ENCODE measurements around the gene LMO7. TPM values are rescaled to one million over a fixed set of nuclear protein-coding genes. Genes with fewer than 3 reads are reported as not detected.

The LMO7 gene
- total and polyA plus RNA-seq, 4 donors, result 17.5 to 69.6 (median 38.2) TPM

DNA sequence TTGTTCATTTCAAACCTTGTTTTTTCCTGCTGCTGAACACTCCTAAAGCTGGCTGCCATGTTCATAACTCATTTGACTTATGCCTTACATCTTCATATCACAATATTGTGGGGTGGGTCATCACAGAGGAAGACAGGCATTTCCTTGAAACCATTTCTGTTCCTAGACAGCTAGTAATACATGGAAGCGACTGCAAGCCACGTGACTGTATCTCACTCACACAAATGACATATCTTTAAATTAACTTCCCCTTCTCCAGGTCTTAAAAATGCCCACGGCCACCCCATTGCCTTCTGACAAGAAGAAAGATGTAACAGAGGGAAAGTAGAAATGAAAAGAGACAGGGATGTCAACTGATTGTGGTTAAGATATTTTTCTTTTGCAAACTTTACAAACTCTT is 236.8 kb downstream of the LMO7 start:
- Histone ChIP-seq H3K36me3 (ENCODE audit: control insufficient read depth in 4 of 4, insufficient read depth in 3 of 4, low read depth in 1 of 4, low read length in 3 of 4) (no peaks in the 10 kb centered on the region), H3K4me3 (ENCODE audit: low read depth in 1 of 3, low read length in 3 of 3) (no peak overlapping the region), H3K4me1 (ENCODE audit: control insufficient read depth in 4 of 4, insufficient read depth in 4 of 4, low read length in 3 of 4) (peaks cover 0 to 4% (median 2%) of the 10 kb centered on the region in 4 donors), H3K27ac (ENCODE audit: low read depth in 1 of 2, low read length in 2 of 2) (no peak overlapping the region), H3K9ac (ENCODE audit: low read depth in 1 of 2, low read length in 2 of 2) (no peak overlapping the region), H3K27me3 (ENCODE audit: control insufficient read depth in 4 of 4, insufficient read depth in 4 of 4, low read length in 3 of 4) (no peaks in the 10 kb centered on the region), H3K9me3 (ENCODE audit: control insufficient read depth in 4 of 4, low read length in 3 of 4) (no peaks in the 10 kb centered on the region)
- TF ChIP-seq, protein P1, sequence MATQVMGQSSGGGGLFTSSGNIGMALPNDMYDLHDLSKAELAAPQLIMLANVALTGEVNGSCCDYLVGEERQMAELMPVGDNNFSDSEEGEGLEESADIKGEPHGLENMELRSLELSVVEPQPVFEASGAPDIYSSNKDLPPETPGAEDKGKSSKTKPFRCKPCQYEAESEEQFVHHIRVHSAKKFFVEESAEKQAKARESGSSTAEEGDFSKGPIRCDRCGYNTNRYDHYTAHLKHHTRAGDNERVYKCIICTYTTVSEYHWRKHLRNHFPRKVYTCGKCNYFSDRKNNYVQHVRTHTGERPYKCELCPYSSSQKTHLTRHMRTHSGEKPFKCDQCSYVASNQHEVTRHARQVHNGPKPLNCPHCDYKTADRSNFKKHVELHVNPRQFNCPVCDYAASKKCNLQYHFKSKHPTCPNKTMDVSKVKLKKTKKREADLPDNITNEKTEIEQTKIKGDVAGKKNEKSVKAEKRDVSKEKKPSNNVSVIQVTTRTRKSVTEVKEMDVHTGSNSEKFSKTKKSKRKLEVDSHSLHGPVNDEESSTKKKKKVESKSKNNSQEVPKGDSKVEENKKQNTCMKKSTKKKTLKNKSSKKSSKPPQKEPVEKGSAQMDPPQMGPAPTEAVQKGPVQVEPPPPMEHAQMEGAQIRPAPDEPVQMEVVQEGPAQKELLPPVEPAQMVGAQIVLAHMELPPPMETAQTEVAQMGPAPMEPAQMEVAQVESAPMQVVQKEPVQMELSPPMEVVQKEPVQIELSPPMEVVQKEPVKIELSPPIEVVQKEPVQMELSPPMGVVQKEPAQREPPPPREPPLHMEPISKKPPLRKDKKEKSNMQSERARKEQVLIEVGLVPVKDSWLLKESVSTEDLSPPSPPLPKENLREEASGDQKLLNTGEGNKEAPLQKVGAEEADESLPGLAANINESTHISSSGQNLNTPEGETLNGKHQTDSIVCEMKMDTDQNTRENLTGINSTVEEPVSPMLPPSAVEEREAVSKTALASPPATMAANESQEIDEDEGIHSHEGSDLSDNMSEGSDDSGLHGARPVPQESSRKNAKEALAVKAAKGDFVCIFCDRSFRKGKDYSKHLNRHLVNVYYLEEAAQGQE (IDR thresholded peaks at IDR 0.05), result no peak
- 62% methylated on average over 3 of the region's 3 CpGs for WGBS
- no peak for DNase-seq (ENCODE audit: low spot score)

DNA sequence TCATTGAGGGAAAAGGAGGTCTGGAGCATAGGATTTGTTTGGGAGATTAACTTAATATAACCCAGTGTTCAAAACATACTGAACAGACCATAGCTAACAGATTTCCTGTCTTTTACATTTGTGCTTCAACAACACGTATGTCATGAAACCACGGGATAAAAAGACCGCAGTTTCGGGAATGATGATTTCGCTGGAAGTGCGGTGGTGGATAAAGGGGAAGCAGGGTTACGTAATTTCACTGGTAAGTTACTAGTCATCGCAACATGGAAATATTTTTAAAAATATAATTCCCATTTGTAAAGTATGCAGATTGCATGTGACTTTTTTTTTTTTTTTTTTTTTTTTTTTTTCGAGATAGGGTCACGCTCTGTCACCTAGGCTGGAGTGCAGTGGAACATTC is 237.4 kb downstream of the LMO7 start:
- DNase-seq (ENCODE audit: low spot score), result no peak
- H3K9ac ChIP-seq (ENCODE audit: low read depth in 1 of 2, low read length in 2 of 2), result no peak overlapping the region
- H3K27me3 ChIP-seq (ENCODE audit: control insufficient read depth in 4 of 4, insufficient read depth in 4 of 4, low read length in 3 of 4), result no peaks in the 10 kb centered on the region
- no peaks in the 10 kb centered on the region for H3K9me3 ChIP-seq (ENCODE audit: control insufficient read depth in 4 of 4, low read length in 3 of 4)
- H3K4me3 ChIP-seq (ENCODE audit: low read depth in 1 of 3, low read length in 3 of 3), result no peak overlapping the region
- TF ChIP-seq FOXA1 (IDR thresholded peaks at IDR 0.05) (no peak), YY1 (IDR thresholded peaks at IDR 0.05) (no peak), EGR1 (IDR thresholded peaks at IDR 0.05; ENCODE audit: low read depth in 2 of 2) (no peak), SP1 (IDR thresholded peaks at IDR 0.05) (no peak), RAD21 (IDR thresholded peaks at IDR 0.05) (no peak), TAF1 (conservative IDR thresholded peaks at IDR 0.05) (no peak), HNF4A (conservative IDR thresholded peaks at IDR 0.05) (no peak)
- TF ChIP-seq, protein P2, sequence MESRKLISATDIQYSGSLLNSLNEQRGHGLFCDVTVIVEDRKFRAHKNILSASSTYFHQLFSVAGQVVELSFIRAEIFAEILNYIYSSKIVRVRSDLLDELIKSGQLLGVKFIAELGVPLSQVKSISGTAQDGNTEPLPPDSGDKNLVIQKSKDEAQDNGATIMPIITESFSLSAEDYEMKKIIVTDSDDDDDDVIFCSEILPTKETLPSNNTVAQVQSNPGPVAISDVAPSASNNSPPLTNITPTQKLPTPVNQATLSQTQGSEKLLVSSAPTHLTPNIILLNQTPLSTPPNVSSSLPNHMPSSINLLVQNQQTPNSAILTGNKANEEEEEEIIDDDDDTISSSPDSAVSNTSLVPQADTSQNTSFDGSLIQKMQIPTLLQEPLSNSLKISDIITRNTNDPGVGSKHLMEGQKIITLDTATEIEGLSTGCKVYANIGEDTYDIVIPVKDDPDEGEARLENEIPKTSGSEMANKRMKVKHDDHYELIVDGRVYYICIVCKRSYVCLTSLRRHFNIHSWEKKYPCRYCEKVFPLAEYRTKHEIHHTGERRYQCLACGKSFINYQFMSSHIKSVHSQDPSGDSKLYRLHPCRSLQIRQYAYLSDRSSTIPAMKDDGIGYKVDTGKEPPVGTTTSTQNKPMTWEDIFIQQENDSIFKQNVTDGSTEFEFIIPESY (IDR thresholded peaks at IDR 0.05), result no peak
- 91% methylated on average over 10 of the region's 10 CpGs for WGBS
- no peaks in the 10 kb centered on the region for H3K36me3 ChIP-seq (ENCODE audit: control insufficient read depth in 4 of 4, insufficient read depth in 3 of 4, low read depth in 1 of 4, low read length in 3 of 4)
- no peak overlapping the region for H3K27ac ChIP-seq (ENCODE audit: low read depth in 1 of 2, low read length in 2 of 2)
- H3K4me1 ChIP-seq (ENCODE audit: control insufficient read depth in 4 of 4, insufficient read depth in 4 of 4, low read length in 3 of 4), result peaks cover 0 to 4% (median 2%) of the 10 kb centered on the region in 4 donors

DNA sequence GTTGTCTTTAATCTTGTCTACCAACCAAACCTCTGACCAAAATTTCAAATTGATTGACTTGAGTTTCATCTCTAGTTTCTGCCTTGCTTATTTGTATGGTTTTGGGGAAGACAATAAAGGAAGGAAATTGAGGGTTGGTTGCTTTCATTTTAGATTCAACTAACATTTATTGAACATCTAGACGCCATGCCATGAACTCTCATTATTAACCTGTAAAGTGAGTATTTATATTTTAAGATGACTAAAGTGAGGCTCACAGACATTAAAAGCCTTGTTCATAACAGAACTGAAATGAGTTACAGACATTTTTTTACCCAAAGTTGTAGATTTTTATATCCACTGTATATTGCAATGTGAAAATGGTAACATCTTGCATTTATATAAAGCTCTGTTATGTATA is 239.3 kb downstream of the LMO7 start:
- Histone ChIP-seq H3K9me3 (ENCODE audit: control insufficient read depth in 4 of 4, low read length in 3 of 4) (no peaks in the 10 kb centered on the region), H3K4me1 (ENCODE audit: control insufficient read depth in 4 of 4, insufficient read depth in 4 of 4, low read length in 3 of 4) (peaks cover 0 to 3% (median 2%) of the 10 kb centered on the region in 4 donors), H3K36me3 (ENCODE audit: control insufficient read depth in 4 of 4, insufficient read depth in 3 of 4, low read depth in 1 of 4, low read length in 3 of 4) (no peaks in the 10 kb centered on the region), H3K27me3 (ENCODE audit: control insufficient read depth in 4 of 4, insufficient read depth in 4 of 4, low read length in 3 of 4) (no peaks in the 10 kb centered on the region), H3K9ac (ENCODE audit: low read depth in 1 of 2, low read length in 2 of 2) (no peak overlapping the region), H3K27ac (ENCODE audit: low read depth in 1 of 2, low read length in 2 of 2) (no peak overlapping the region), H3K4me3 (ENCODE audit: low read depth in 1 of 3, low read length in 3 of 3) (no peak overlapping the region)
- DNase-seq (ENCODE audit: low spot score), result no peak
- TF ChIP-seq, protein P3, sequence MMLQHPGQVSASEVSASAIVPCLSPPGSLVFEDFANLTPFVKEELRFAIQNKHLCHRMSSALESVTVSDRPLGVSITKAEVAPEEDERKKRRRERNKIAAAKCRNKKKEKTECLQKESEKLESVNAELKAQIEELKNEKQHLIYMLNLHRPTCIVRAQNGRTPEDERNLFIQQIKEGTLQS (IDR thresholded peaks at IDR 0.05), result no peak
- TF ChIP-seq HNF4A (conservative IDR thresholded peaks at IDR 0.05) (no peak), FOXA1 (IDR thresholded peaks at IDR 0.05) (no peak)
- WGBS, result 71% methylated on average over 1 of the region's 1 CpG
